Embryonic facial prominence (tissue), 1 donor: ENCODE measurements around the gene KIFC3.
A peak's percentile ranks its signal among the peaks of the same experiment; 100 is the strongest.
"Not testable (repeated sequence)": the region's sequence is repeated elsewhere in the genome, so short reads cannot be mapped to it uniquely, and the experiment has no call there.

ENCODE experiments used
- DNase-seq: peaks from one replicate; pipeline ENCODE4 v3.0.0-alpha.2; 2016; ENCODE audit errors: extremely low spot score

The KIFC3 gene

GRCh38 chr16:57739756-57740422, 62.4 kb downstream of the KIFC3 start:
- DNase-seq: no peak

- no peak for DNase-seq
Measured at GRCh38 chr16:57738844-57739243, 63.4 kb downstream of the KIFC3 start.

- DNase-seq: peak; percentile 59
Measured at GRCh38 chr16:57736419-57737351, 65.6 kb downstream of the KIFC3 start.

- peak; percentile 29 for DNase-seq
Measured at GRCh38 chr16:57735755-57736418, 66.4 kb downstream of the KIFC3 start, which contains the start of gene KATNB1. KATNB1 (plus strand) TSS chr16:57735770; CDS start chr16:57737244, 1,474 bp downstream.

- peak; percentile 100 for DNase-seq
Measured at GRCh38 chr16:57734925-57735754, 67.2 kb downstream of the KIFC3 start.

- no peak for DNase-seq
Measured at GRCh38 chr16:57734308-57734924, 67.9 kb downstream of the KIFC3 start.

GRCh38 chr16:57732714-57733113, 69.6 kb downstream of the KIFC3 start:
- no peak for DNase-seq

- DNase-seq: no peak
Measured at GRCh38 chr16:57732037-57732436, 70.3 kb downstream of the KIFC3 start.

GRCh38 chr16:57730771-57731730, 71.2 kb downstream of the KIFC3 start:
- no peak for DNase-seq

GRCh38 chr16:57729852-57730251, 72.4 kb downstream of the KIFC3 start:
- DNase-seq: not testable (repeated sequence)

GRCh38 chr16:57729182-57729484, 73.2 kb downstream of the KIFC3 start:
- DNase-seq: no peak

GRCh38 chr16:57728336-57729181, 73.7 kb downstream of the KIFC3 start:
- no peak for DNase-seq

GRCh38 chr16:57727610-57728009, 74.7 kb downstream of the KIFC3 start:
- no peak for DNase-seq

- DNase-seq: no peak
Measured at GRCh38 chr16:57726433-57726947, 75.8 kb downstream of the KIFC3 start.

- no peak for DNase-seq
Measured at GRCh38 chr16:57725976-57726375, 76.3 kb downstream of the KIFC3 start.

GRCh38 chr16:57725554-57725953, 76.7 kb downstream of the KIFC3 start:
- DNase-seq: no peak

- no peak for DNase-seq
Measured at GRCh38 chr16:57725151-57725550, 77.1 kb downstream of the KIFC3 start.

- DNase-seq: no peak
Measured at GRCh38 chr16:57724531-57724930, 77.8 kb downstream of the KIFC3 start.

- no peak for DNase-seq
Measured at GRCh38 chr16:57723170-57723569, 79.1 kb downstream of the KIFC3 start.
